Endodermal cell (in vitro differentiated cells): ENCODE measurements around the gene SLC7A4. TPM values are rescaled to one million over a fixed set of nuclear protein-coding genes. Genes with fewer than 3 reads are reported as not detected.

Experiments
- DNase-seq: peaks from one replicate; pipeline ENCODE4 v3.0.0-alpha.2; 2017
- H3K27ac ChIP-seq: 2 replicates; pipeline ENCODE4 v1.5.1; 2013; ENCODE audit warnings: mild to moderate bottlenecking, low read depth, low read length, moderate library complexity
- H3K27me3 ChIP-seq: 2 replicates; pipeline ENCODE4 v1.6.1; 2013; ENCODE audit warnings: mild to moderate bottlenecking, low read length, moderate library complexity; ENCODE audit not compliant: insufficient read depth, control insufficient read depth, poor library complexity, severe bottlenecking
- H3K36me3 ChIP-seq: 2 replicates; pipeline ENCODE4 v1.7.0; 2013; ENCODE audit warnings: mild to moderate bottlenecking, low read length, moderate library complexity; ENCODE audit not compliant: control insufficient read depth, insufficient read depth
- H3K4me1 ChIP-seq: one replicate; pipeline ENCODE4 v1.7.0; 2013; ENCODE audit warnings: low read length; ENCODE audit not compliant: control insufficient read depth, insufficient read depth
- H3K4me3 ChIP-seq: 2 replicates; pipeline ENCODE4 v1.5.1; 2013; ENCODE audit warnings: mild to moderate bottlenecking, low read length, moderate library complexity
- H3K9ac ChIP-seq: 2 replicates; pipeline ENCODE4 v1.6.1; 2013; ENCODE audit warnings: mild to moderate bottlenecking, low read length, moderate library complexity; ENCODE audit not compliant: poor library complexity, severe bottlenecking; ENCODE audit errors: extremely low read depth
- H3K9me3 ChIP-seq: 2 replicates; pipeline ENCODE4 v1.6.1; 2013; ENCODE audit warnings: mild to moderate bottlenecking, low read length, moderate library complexity; ENCODE audit not compliant: control insufficient read depth
- H3K27ac Mint-ChIP-seq: 2 replicates; pipeline ENCODE4 v1.8.0; 2020; ENCODE audit warnings: mixed read lengths
- H3K27me3 Mint-ChIP-seq: 2 replicates; pipeline ENCODE4 v1.8.0; 2021; ENCODE audit warnings: mild to moderate bottlenecking, mixed read lengths; ENCODE audit not compliant: insufficient read depth
- H3K36me3 Mint-ChIP-seq: 2 replicates; pipeline ENCODE4 v1.8.0; 2020; ENCODE audit warnings: low read depth, mixed read lengths
- H3K4me1 Mint-ChIP-seq: 2 replicates; pipeline ENCODE4 v1.8.0; 2020; ENCODE audit warnings: mixed read lengths
- H3K4me3 Mint-ChIP-seq: 2 replicates; pipeline ENCODE4 v1.8.0; 2020; ENCODE audit warnings: mild to moderate bottlenecking, moderate library complexity, mixed read lengths
- H3K9me3 Mint-ChIP-seq: 2 replicates; pipeline ENCODE4 v1.8.0; 2020; ENCODE audit warnings: mild to moderate bottlenecking, mixed read lengths
- WGBS, 2 experiments: methylation state at CpG; one replicate each; pipeline versions ENCODE4 v1.1.5 to v1.1.7; 2013; ENCODE audit warnings: missing lambda C conversion rate in 2 of 2, mixed read lengths in 1 of 2; ENCODE audit not compliant: insufficient coverage in 1 of 2, insufficient read length in 1 of 2; 5-methylcytosine and 5-hydroxymethylcytosine counted together
- total RNA-seq, 2 donors: library from RNA; stranded (reverse); fragmentation: NEBNext Ultra II Directional in 1 of 2; extraction: Animal tissue kit (Norgen Biotek cat#: 25700) in 1 of 2; gene quantifications; 2 replicates in 1 of 2; 3 replicates in 1 of 2; pipeline ENCODE4 v1.2.1, GENCODE V29; 2021
- TF ChIP-seq, protein P1 (sequence below): fragments of 200-600 bp; sonication (generic); conservative IDR thresholded peaks from 2 replicates; pipeline ENCODE4 v1.5.0; 2021; ENCODE audit warnings: antibody characterized with exemption, mild to moderate bottlenecking

Gene SLC7A4
- total RNA-seq, 2 donors from 2014 or later = 0.33 to 0.49 TPM

DNA sequence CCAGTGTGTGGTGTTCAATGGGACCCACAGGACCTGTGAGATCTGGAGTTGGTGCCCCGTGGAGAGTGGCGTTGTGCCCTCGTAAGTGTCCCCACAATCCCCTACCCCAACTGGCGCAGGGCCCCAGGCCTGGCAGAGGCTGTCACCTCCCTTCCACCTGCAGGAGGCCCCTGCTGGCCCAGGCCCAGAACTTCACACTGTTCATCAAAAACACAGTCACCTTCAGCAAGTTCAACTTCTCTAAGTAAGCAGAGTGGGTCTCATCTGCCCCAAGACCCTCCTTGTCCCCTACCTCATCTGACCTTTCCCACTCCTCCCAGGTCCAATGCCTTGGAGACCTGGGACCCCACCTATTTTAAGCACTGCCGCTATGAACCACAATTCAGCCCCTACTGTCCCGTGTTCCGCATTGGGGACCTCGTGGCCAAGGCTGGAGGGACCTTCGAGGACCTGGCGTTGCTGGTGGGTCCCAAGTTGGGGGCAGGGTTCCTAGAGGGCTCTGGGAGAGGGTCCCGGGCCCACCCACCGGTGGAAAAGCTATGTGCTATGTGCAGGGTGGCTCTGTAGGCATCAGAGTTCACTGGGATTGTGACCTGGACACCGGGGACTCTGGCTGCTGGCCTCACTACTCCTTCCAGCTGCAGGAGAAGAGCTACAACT is 9.3 kb downstream of the SLC7A4 start:
- peak; percentile 62 for DNase-seq
- no peak overlapping the region for H3K4me3 ChIP-seq
- H3K9me3 Mint-ChIP-seq = peaks cover 17% of the 10 kb centered on the region
- no peaks in the 10 kb centered on the region for H3K36me3 ChIP-seq
- peaks cover 6% of the 10 kb centered on the region for H3K27me3 Mint-ChIP-seq
- no peaks in the 10 kb centered on the region for H3K27me3 ChIP-seq
- TF ChIP-seq, protein P1, sequence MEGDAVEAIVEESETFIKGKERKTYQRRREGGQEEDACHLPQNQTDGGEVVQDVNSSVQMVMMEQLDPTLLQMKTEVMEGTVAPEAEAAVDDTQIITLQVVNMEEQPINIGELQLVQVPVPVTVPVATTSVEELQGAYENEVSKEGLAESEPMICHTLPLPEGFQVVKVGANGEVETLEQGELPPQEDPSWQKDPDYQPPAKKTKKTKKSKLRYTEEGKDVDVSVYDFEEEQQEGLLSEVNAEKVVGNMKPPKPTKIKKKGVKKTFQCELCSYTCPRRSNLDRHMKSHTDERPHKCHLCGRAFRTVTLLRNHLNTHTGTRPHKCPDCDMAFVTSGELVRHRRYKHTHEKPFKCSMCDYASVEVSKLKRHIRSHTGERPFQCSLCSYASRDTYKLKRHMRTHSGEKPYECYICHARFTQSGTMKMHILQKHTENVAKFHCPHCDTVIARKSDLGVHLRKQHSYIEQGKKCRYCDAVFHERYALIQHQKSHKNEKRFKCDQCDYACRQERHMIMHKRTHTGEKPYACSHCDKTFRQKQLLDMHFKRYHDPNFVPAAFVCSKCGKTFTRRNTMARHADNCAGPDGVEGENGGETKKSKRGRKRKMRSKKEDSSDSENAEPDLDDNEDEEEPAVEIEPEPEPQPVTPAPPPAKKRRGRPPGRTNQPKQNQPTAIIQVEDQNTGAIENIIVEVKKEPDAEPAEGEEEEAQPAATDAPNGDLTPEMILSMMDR = peak; percentile 59
- no peak overlapping the region for H3K27ac Mint-ChIP-seq
- H3K9ac ChIP-seq = no peak overlapping the region
- peaks cover 7% of the 10 kb centered on the region for H3K4me1 Mint-ChIP-seq
- no peaks in the 10 kb centered on the region for H3K4me1 ChIP-seq
- peaks cover 13% of the 10 kb centered on the region for H3K9me3 ChIP-seq
- WGBS, 2 experiments = 90 to 92% methylated on average over 9 to 13 of the region's 13 CpGs
- H3K36me3 Mint-ChIP-seq = no peaks in the 10 kb centered on the region
- no peak overlapping the region for H3K4me3 Mint-ChIP-seq
- H3K27ac ChIP-seq = no peak overlapping the region

DNA sequence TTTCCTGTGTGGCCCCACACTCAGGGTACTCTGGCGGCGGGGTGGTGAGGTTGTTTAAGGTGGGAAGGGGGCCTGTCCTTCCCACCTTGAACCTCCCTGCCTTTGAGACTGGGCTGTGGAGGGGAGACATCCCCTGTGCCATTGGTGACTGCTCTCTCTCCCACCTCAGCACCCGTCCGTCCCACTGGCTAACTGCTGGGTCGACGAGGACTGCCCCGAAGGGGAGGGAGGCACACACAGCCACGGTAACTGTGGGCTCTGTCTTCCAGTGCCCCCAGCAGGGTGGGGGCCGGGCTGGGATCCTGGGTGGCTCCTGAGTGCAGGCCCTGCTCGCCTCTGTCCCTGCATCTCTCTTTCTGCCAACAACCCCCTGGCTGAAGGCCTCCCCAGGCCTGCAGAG is 9.9 kb downstream of the SLC7A4 start:
- H3K4me1 ChIP-seq = no peaks in the 10 kb centered on the region
- TF ChIP-seq, protein P1 = no peak
- H3K9me3 ChIP-seq = peaks cover 13% of the 10 kb centered on the region
- Mint-ChIP-seq H3K36me3 (no peaks in the 10 kb centered on the region), H3K4me3 (no peak overlapping the region), H3K9me3 (peaks cover 17% of the 10 kb centered on the region), H3K27me3 (peaks cover 7% of the 10 kb centered on the region), H3K4me1 (peaks cover 7% of the 10 kb centered on the region), H3K27ac (no peak overlapping the region)
- 85 to 86% methylated on average over 6 to 10 of the region's 10 CpGs for WGBS, 2 experiments
- H3K36me3 ChIP-seq = no peaks in the 10 kb centered on the region
- no peak overlapping the region for H3K9ac ChIP-seq
- no peak overlapping the region for H3K27ac ChIP-seq
- no peak overlapping the region for H3K4me3 ChIP-seq
- no peaks in the 10 kb centered on the region for H3K27me3 ChIP-seq
- DNase-seq = no peak

DNA sequence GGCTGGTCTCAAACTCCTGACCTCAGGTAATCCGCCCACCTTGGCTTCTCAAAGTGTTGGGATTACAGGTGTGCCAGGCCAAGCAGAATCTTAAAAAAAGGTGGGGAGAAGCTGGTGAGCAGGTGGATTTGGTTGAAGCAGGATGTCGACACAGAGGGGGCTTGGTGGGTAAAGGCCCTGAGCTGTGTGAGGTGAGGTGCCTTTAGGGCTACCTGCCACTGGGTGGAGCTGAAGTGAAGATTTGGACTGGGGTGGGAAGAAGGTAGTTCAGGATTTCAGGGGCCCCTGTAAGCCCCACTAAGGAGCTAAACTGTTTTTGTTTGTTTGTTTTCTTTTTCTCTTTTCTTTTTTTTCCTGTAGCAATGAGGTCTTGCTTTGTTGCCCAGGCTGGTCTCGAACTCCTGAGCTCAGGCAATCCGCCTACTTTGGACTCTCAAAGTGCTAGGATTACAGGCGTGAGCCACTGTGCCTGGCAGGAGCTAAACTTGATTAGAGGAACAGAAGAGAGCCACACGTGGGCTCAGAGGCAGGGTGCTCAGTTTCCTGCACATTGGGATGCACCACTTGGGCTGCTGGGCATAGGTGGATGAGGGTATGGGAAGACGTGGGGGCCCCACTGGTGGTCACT is 11.4 kb downstream of the SLC7A4 start:
- Histone ChIP-seq H3K9ac (no peak overlapping the region), H3K27me3 (no peaks in the 10 kb centered on the region), H3K36me3 (no peaks in the 10 kb centered on the region), H3K27ac (no peak overlapping the region), H3K4me3 (no peak overlapping the region), H3K9me3 (peaks cover 13% of the 10 kb centered on the region), H3K4me1 (no peaks in the 10 kb centered on the region)
- 80 to 81% methylated on average over 6 to 7 of the region's 7 CpGs for WGBS, 2 experiments
- peak; percentile 82 for DNase-seq
- Mint-ChIP-seq H3K4me3 (no peak overlapping the region), H3K36me3 (no peaks in the 10 kb centered on the region), H3K9me3 (peaks cover 17% of the 10 kb centered on the region), H3K4me1 (peaks cover 3% of the 10 kb centered on the region), H3K27ac (no peak overlapping the region), H3K27me3 (peaks cover 19% of the 10 kb centered on the region)
- TF ChIP-seq, protein P1 = peak; percentile 76
